Upper lobe of left lung (tissue), 4 donors: ENCODE measurements around the gene TXNDC2.

ENCODE experiments used
- EP300 ChIP-seq, 4 donors: sonication (generic); formaldehyde crosslinking; IDR thresholded peaks; one replicate each; pipeline ENCODE4 v1.5.1; 2017; ENCODE audit warnings: antibody characterized with exemption in 4 of 4, control low read depth in 2 of 4
- POLR2A ChIP-seq, 4 donors: fragments of 450-650 bp; IDR thresholded peaks; one replicate each; pipeline ENCODE4 v1.5.1; 2016 to 2017; ENCODE audit warnings: antibody characterized with exemption in 4 of 4, mild to moderate bottlenecking in 2 of 4
- POLR2AphosphoS5 ChIP-seq, 2 donors: sonication (generic); formaldehyde crosslinking; IDR thresholded peaks; one replicate each; pipeline ENCODE4 v1.5.1; 2017; ENCODE audit warnings: antibody characterized with exemption in 2 of 2
- TF ChIP-seq, protein P1 (sequence below), 6 experiments: fragments of 450-650 bp in 4 of 6; fragments of 200-600 bp in 2 of 6; sonication (generic) in 2 of 6; IDR thresholded peaks; one replicate each; pipeline ENCODE4 v1.5.1; 2016 to 2019; ENCODE audit warnings: antibody characterized with exemption in 6 of 6

DNA sequence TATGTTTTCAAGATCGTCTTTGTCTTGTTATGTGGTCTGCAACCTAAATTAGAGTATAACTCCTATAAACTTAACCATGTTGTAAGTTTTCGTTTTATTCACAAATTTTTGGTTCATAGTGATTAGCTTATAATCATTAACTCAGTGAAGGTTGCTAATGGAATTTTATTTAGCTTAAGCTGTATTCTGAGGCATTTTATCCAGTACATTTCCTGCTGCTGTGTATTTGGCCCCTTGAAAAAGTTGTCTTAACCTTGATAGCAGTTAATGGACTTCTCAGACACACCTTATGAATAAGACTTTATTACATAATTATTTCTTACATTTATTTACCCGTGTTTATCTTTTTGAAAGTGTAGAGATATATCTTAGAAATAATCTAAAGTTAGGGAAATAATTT, 48.5 kb downstream of the TXNDC2 start:
- TF ChIP-seq, protein P1, sequence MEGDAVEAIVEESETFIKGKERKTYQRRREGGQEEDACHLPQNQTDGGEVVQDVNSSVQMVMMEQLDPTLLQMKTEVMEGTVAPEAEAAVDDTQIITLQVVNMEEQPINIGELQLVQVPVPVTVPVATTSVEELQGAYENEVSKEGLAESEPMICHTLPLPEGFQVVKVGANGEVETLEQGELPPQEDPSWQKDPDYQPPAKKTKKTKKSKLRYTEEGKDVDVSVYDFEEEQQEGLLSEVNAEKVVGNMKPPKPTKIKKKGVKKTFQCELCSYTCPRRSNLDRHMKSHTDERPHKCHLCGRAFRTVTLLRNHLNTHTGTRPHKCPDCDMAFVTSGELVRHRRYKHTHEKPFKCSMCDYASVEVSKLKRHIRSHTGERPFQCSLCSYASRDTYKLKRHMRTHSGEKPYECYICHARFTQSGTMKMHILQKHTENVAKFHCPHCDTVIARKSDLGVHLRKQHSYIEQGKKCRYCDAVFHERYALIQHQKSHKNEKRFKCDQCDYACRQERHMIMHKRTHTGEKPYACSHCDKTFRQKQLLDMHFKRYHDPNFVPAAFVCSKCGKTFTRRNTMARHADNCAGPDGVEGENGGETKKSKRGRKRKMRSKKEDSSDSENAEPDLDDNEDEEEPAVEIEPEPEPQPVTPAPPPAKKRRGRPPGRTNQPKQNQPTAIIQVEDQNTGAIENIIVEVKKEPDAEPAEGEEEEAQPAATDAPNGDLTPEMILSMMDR (IDR thresholded peaks at IDR 0.05), result no peak
- TF ChIP-seq POLR2A (IDR thresholded peaks at IDR 0.05), result no peak
- no peak for TF ChIP-seq POLR2AphosphoS5 (IDR thresholded peaks at IDR 0.05)
- TF ChIP-seq EP300 (IDR thresholded peaks at IDR 0.05), result no peak
